WTC11 (cell line): ENCODE results near the gene ZIC2. TPM values are rescaled to one million over a fixed set of nuclear protein-coding genes. Genes with fewer than 3 reads are reported as not detected.

Experiments used
- ATAC-seq: fragments of 200-7000 bp; cut with Tn5 transposase; 2 replicates; pipeline ENCODE4 v1.10.0; 2021; ENCODE audit warnings: mild to moderate bottlenecking, moderate library complexity
- CTCF ChIA-PET: fragments of 300-600 bp; sonication (Branson Sonifier 250); formaldehyde crosslinking; loops from one replicate; lab custom pipeline; 2021; ENCODE audit warnings: antibody characterized with exemption; lab: Charles Lee
- POLR2A ChIA-PET: fragments of 350-600 bp; sonication (Branson Sonifier 250); formaldehyde crosslinking; loops from one replicate; lab custom pipeline; 2021; ENCODE audit warnings: antibody characterized with exemption; lab: Charles Lee
- DNase-seq: peaks from one replicate; pipeline ENCODE4 v3.0.0; 2021; ENCODE audit warnings: low spot score
- H3K27ac Mint-ChIP-seq: 2 replicates; pipeline ENCODE4 v1.8.0; 2021; ENCODE audit warnings: mixed read lengths
- H3K27me3 Mint-ChIP-seq: 2 replicates; pipeline ENCODE4 v1.8.0; 2021; ENCODE audit warnings: low read depth, mild to moderate bottlenecking, moderate library complexity, mixed read lengths
- H3K36me3 Mint-ChIP-seq: 2 replicates; pipeline ENCODE4 v1.8.0; 2021; ENCODE audit warnings: mixed read lengths
- H3K4me1 Mint-ChIP-seq: 2 replicates; pipeline ENCODE4 v1.8.0; 2022; ENCODE audit warnings: mixed read lengths
- H3K4me3 Mint-ChIP-seq: 2 replicates; pipeline ENCODE4 v1.8.0; 2021; ENCODE audit warnings: mild to moderate bottlenecking, moderate library complexity, mixed read lengths
- H3K9me3 Mint-ChIP-seq: 2 replicates; pipeline ENCODE4 v1.8.0; 2021; ENCODE audit warnings: mixed read lengths
- CREB1 ChIP-seq: sonication (generic); formaldehyde crosslinking; IDR thresholded peaks from 2 replicates; pipeline ENCODE4 v1.8.0; 2023; ENCODE audit warnings: mild to moderate bottlenecking, missing genetic modification reagents
- EMX1 ChIP-seq: fragments of 250-450 bp; sonication (Bioruptor Pico); IDR thresholded peaks from 2 replicates; pipeline ENCODE4 v1.8.0; 2021; ENCODE audit warnings: mild to moderate bottlenecking
- ESRRA ChIP-seq: sonication (generic); formaldehyde crosslinking; IDR thresholded peaks from 2 replicates; pipeline ENCODE4 v1.8.1; 2022; ENCODE audit warnings: mild to moderate bottlenecking, missing genetic modification reagents, borderline replicate concordance
- ETV6 ChIP-seq: sonication (generic); formaldehyde crosslinking; IDR thresholded peaks from 2 replicates; pipeline ENCODE4 v1.8.1; 2022; ENCODE audit warnings: mild to moderate bottlenecking, missing genetic modification reagents
- FOXK1 ChIP-seq: sonication (generic); formaldehyde crosslinking; IDR thresholded peaks from 2 replicates; pipeline ENCODE4 v1.8.0; 2022; ENCODE audit warnings: mild to moderate bottlenecking, moderate library complexity, missing genetic modification reagents
- GRHL2 ChIP-seq: fragments of 250-450 bp; sonication (Bioruptor Pico); IDR thresholded peaks from 2 replicates; pipeline ENCODE4 v1.8.0; 2022; ENCODE audit warnings: mild to moderate bottlenecking, moderate library complexity; ENCODE audit not compliant: insufficient replicate concordance, severe bottlenecking
- IRF2 ChIP-seq: sonication (generic); formaldehyde crosslinking; IDR thresholded peaks from 2 replicates; pipeline ENCODE4 v1.8.0; 2022; ENCODE audit warnings: low read depth, missing genetic modification reagents, borderline replicate concordance
- NR1H2 ChIP-seq: sonication (generic); formaldehyde crosslinking; IDR thresholded peaks from 2 replicates; pipeline ENCODE4 v1.9.0; 2021; ENCODE audit warnings: mild to moderate bottlenecking, moderate library complexity, missing genetic modification reagents
- STAT6 ChIP-seq: sonication (generic); formaldehyde crosslinking; conservative IDR thresholded peaks from 2 replicates; pipeline ENCODE4 v1.8.1; 2023; ENCODE audit warnings: mild to moderate bottlenecking, low read depth, missing genetic modification reagents, moderate library complexity
- TEAD1 ChIP-seq: sonication (generic); formaldehyde crosslinking; IDR thresholded peaks from 2 replicates; pipeline ENCODE4 v1.8.0; 2022; ENCODE audit warnings: mild to moderate bottlenecking, missing genetic modification reagents
- USF1 ChIP-seq: sonication (generic); formaldehyde crosslinking; IDR thresholded peaks from 2 replicates; pipeline ENCODE4 v1.8.0; 2022; ENCODE audit warnings: mild to moderate bottlenecking, missing genetic modification reagents
- ZNF263 ChIP-seq: sonication (generic); formaldehyde crosslinking; IDR thresholded peaks from 2 replicates; pipeline ENCODE4 v1.8.1; 2022; ENCODE audit warnings: low read depth, mild to moderate bottlenecking, moderate library complexity, missing genetic modification reagents
- total RNA-seq: library from RNA; stranded (reverse); gene quantifications from 3 replicates; pipeline ENCODE4 v1.2.3, GENCODE V29; 2021
- TF ChIP-seq, protein P1 (sequence below): sonication (generic); formaldehyde crosslinking; IDR thresholded peaks from 2 replicates; pipeline ENCODE4 v1.8.1; 2023; ENCODE audit warnings: mild to moderate bottlenecking, missing genetic modification reagents
- TF ChIP-seq, protein P2 (sequence below): sonication (generic); formaldehyde crosslinking; IDR thresholded peaks from 2 replicates; pipeline ENCODE4 v1.8.0; 2022; ENCODE audit warnings: mild to moderate bottlenecking, missing genetic modification reagents
- TF ChIP-seq, protein P3 (sequence below): sonication (generic); formaldehyde crosslinking; IDR thresholded peaks from 2 replicates; pipeline ENCODE4 v1.8.1; 2023; ENCODE audit warnings: mild to moderate bottlenecking, moderate library complexity, missing genetic modification reagents
- TF ChIP-seq, protein P4 (sequence below): sonication (generic); formaldehyde crosslinking; IDR thresholded peaks from 2 replicates; pipeline ENCODE4 v1.8.0; 2023; ENCODE audit warnings: mild to moderate bottlenecking, missing genetic modification reagents
- TF ChIP-seq, protein P5 (sequence below): fragments of 250-450 bp; sonication (Bioruptor Pico); IDR thresholded peaks from 2 replicates; pipeline ENCODE4 v1.9.0; 2021; ENCODE audit warnings: mild to moderate bottlenecking, borderline replicate concordance

Gene ZIC2
- total RNA-seq, 1 experiment from 2014 or later: 344 TPM

DNA sequence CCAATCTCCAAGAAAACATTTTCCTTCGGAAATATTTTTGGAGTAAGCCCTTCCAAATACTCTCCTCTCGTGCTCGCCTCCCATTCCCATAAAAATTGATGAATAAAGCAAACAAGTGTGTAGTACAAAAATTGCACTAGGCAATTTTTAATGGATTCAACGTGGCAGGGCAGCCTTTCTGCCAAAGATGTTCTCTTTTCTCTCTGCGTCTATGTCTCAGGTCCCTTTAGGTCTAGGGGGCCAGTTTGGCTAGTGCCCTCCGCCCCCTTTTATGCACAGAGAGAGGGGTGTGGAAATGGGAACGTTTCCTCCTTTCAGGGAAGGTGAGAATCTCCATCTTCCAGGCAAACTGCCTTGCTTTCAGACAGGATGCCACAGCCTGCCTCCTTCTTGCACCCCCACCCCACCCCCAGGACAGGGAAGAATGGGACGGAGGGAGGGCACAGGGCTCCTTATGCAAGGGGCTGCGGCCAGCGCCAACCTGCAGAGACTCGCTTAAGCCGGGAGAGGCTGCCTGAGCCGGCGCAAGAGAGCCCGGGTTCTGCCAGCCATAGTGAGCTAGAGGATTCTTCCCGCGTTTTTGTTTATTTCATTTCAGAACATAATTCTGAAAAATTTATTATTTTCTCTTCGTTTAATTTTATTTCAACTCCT, 2.7 kb upstream of the ZIC2 start:
- Mint-ChIP-seq H3K27ac (peak overlapping the region; percentile 96), H3K4me1 (peaks cover 45% of the 10 kb centered on the region), H3K4me3 (peak overlapping the region; percentile 76), H3K9me3 (no peaks in the 10 kb centered on the region), H3K36me3 (peaks cover 15% of the 10 kb centered on the region), H3K27me3 (peaks cover 32% of the 10 kb centered on the region)
- CTCF ChIA-PET: interaction anchor here (1.0 to 2.0 kb wide), 4 partner anchors 8 to 323 kb away, joined by 3 to 9 read pairs (median 5); partner anchors contain the start of gene ZIC5
- DNase-seq (peak; percentile 92), ATAC-seq (peak; percentile 49)
- POLR2A ChIA-PET: interaction anchor here (0.6 to 7.1 kb wide), 8 partner anchors 8 to 314 kb away, joined by 3 to 67 read pairs (median 7); partner anchors contain the start of gene ZIC5
- TF ChIP-seq CREB1 (CRISPR knock-in tag) (0 out of 2 replicates have a peak, but pooled peaks have one; percentile 14), EMX1 (CRISPR knock-in tag) (no peak), IRF2 (CRISPR knock-in tag) (no peak), USF1 (CRISPR knock-in tag) (peak; percentile 19; the same call in 1 of the 2 replicates), ETV6 (CRISPR knock-in tag) (no peak), TEAD1 (CRISPR knock-in tag) (peak; percentile 71; the same call in 1 of the 2 replicates), ESRRA (CRISPR knock-in tag) (no peak), FOXK1 (CRISPR knock-in tag) (peak; percentile 74), ZNF263 (no peak), NR1H2 (no peak), STAT6 (CRISPR knock-in tag) (0 out of 2 replicates have a peak, but pooled peaks have one; percentile 35), GRHL2 (no peak)
- TF ChIP-seq, protein P1, sequence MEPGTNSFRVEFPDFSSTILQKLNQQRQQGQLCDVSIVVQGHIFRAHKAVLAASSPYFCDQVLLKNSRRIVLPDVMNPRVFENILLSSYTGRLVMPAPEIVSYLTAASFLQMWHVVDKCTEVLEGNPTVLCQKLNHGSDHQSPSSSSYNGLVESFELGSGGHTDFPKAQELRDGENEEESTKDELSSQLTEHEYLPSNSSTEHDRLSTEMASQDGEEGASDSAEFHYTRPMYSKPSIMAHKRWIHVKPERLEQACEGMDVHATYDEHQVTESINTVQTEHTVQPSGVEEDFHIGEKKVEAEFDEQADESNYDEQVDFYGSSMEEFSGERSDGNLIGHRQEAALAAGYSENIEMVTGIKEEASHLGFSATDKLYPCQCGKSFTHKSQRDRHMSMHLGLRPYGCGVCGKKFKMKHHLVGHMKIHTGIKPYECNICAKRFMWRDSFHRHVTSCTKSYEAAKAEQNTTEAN (CRISPR knock-in tag): 0 out of 2 replicates have a peak, but pooled peaks have one; percentile 24
- TF ChIP-seq, protein P2, sequence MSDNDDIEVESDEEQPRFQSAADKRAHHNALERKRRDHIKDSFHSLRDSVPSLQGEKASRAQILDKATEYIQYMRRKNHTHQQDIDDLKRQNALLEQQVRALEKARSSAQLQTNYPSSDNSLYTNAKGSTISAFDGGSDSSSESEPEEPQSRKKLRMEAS (CRISPR knock-in tag): 0 out of 2 replicates have a peak, but pooled peaks have one; percentile 45
- TF ChIP-seq, protein P3, sequence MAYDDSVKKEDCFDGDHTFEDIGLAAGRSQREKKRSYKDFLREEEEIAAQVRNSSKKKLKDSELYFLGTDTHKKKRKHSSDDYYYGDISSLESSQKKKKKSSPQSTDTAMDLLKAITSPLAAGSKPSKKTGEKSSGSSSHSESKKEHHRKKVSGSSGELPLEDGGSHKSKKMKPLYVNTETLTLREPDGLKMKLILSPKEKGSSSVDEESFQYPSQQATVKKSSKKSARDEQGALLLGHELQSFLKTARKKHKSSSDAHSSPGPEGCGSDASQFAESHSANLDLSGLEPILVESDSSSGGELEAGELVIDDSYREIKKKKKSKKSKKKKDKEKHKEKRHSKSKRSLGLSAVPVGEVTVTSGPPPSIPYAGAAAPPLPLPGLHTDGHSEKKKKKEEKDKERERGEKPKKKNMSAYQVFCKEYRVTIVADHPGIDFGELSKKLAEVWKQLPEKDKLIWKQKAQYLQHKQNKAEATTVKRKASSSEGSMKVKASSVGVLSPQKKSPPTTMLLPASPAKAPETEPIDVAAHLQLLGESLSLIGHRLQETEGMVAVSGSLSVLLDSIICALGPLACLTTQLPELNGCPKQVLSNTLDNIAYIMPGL (CRISPR knock-in tag): no peak
- TF ChIP-seq, protein P4, sequence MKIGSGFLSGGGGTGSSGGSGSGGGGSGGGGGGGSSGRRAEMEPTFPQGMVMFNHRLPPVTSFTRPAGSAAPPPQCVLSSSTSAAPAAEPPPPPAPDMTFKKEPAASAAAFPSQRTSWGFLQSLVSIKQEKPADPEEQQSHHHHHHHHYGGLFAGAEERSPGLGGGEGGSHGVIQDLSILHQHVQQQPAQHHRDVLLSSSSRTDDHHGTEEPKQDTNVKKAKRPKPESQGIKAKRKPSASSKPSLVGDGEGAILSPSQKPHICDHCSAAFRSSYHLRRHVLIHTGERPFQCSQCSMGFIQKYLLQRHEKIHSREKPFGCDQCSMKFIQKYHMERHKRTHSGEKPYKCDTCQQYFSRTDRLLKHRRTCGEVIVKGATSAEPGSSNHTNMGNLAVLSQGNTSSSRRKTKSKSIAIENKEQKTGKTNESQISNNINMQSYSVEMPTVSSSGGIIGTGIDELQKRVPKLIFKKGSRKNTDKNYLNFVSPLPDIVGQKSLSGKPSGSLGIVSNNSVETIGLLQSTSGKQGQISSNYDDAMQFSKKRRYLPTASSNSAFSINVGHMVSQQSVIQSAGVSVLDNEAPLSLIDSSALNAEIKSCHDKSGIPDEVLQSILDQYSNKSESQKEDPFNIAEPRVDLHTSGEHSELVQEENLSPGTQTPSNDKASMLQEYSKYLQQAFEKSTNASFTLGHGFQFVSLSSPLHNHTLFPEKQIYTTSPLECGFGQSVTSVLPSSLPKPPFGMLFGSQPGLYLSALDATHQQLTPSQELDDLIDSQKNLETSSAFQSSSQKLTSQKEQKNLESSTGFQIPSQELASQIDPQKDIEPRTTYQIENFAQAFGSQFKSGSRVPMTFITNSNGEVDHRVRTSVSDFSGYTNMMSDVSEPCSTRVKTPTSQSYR (CRISPR knock-in tag): peak; percentile 28; the same call in 1 of the 2 replicates
- TF ChIP-seq, protein P5, sequence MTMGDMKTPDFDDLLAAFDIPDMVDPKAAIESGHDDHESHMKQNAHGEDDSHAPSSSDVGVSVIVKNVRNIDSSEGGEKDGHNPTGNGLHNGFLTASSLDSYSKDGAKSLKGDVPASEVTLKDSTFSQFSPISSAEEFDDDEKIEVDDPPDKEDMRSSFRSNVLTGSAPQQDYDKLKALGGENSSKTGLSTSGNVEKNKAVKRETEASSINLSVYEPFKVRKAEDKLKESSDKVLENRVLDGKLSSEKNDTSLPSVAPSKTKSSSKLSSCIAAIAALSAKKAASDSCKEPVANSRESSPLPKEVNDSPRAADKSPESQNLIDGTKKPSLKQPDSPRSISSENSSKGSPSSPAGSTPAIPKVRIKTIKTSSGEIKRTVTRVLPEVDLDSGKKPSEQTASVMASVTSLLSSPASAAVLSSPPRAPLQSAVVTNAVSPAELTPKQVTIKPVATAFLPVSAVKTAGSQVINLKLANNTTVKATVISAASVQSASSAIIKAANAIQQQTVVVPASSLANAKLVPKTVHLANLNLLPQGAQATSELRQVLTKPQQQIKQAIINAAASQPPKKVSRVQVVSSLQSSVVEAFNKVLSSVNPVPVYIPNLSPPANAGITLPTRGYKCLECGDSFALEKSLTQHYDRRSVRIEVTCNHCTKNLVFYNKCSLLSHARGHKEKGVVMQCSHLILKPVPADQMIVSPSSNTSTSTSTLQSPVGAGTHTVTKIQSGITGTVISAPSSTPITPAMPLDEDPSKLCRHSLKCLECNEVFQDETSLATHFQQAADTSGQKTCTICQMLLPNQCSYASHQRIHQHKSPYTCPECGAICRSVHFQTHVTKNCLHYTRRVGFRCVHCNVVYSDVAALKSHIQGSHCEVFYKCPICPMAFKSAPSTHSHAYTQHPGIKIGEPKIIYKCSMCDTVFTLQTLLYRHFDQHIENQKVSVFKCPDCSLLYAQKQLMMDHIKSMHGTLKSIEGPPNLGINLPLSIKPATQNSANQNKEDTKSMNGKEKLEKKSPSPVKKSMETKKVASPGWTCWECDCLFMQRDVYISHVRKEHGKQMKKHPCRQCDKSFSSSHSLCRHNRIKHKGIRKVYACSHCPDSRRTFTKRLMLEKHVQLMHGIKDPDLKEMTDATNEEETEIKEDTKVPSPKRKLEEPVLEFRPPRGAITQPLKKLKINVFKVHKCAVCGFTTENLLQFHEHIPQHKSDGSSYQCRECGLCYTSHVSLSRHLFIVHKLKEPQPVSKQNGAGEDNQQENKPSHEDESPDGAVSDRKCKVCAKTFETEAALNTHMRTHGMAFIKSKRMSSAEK: no peak
